K562 (cell line): ENCODE results near the gene LAPTM5. TPM values are rescaled to one million over a fixed set of nuclear protein-coding genes. Genes with fewer than 3 reads are reported as not detected.
A peak's percentile ranks its signal among the peaks of the same experiment; 100 is the strongest.
"Not testable (repeated sequence)": the region's sequence is repeated elsewhere in the genome, so short reads cannot be mapped to it uniquely, and the experiment has no call there.

Experiments used
- ATAC-seq: fragments of 200-7000 bp; cut with Tn5 transposase; 3 replicates; pipeline ENCODE4 v1.9.1; 2020; ENCODE audit warnings: moderate library complexity
- BruUV-seq: library from RNA; stranded (reverse); fragments of 400-500 nt; replicated peaks from 2 replicates; lab custom pipeline; 2021; lab: Mats Ljungman, UMichigan
- CTCF ChIA-PET: fragments of 300-600 bp; formaldehyde crosslinking; extraction: SDS; loops from one replicate; lab custom pipeline; 2021; ENCODE audit warnings: low intra/inter-chr PET ratio; lab: Yijun Ruan, JAX
- POLR2A ChIA-PET: fragments of 300-600, 350-650 bp; sonication (Branson Sonifier 250); formaldehyde crosslinking; extraction: SDS; loops from one replicate; lab custom pipeline; 2021; ENCODE audit warnings: antibody characterized with exemption, inconsistent platforms; lab: Yijun Ruan, JAX
- DNase-seq, 4 experiments: peaks; one replicate each; pipeline versions ENCODE4 v3.0.0 to v3.0.0-alpha.2; 2011 to 2018; ENCODE audit warnings: low spot score in 3 of 4, mixed read lengths in 3 of 4; ENCODE audit errors: extremely low read depth in 1 of 4
- FAIRE-seq: peaks from 2 replicates; lab custom pipeline; 2011; peaks lifted over from hg19 to GRCh38; lab: Jason Lieb, UNC
- H2AFZ ChIP-seq: 2 replicates; pipeline ENCODE4 v1.6.0; 2011; ENCODE audit warnings: low read depth, low read length, control low read depth, inconsistent platforms
- H3K27ac ChIP-seq: fragments of 200-600 bp; 3 replicates; pipeline ENCODE4 v1.8.0; 2011; ENCODE audit warnings: low read depth, mild to moderate bottlenecking, control low read depth, inconsistent platforms, low read length, moderate library complexity, mixed read lengths; ENCODE audit errors: extremely low read depth
- H3K27me3 ChIP-seq, 2 experiments: fragments of 300-600 bp in 1 of 2; 2 replicates in 1 of 2; 3 replicates in 1 of 2; pipeline versions ENCODE4 v1.6.0 to v1.8.0; 2011; ENCODE audit warnings: inconsistent platforms in 2 of 2, low read length in 2 of 2, mild to moderate bottlenecking in 1 of 2, mixed read lengths in 1 of 2, moderate library complexity in 1 of 2; ENCODE audit not compliant: control insufficient read depth in 2 of 2, insufficient read depth in 2 of 2
- H3K36me3 ChIP-seq: fragments of 300-600 bp; 3 replicates; pipeline ENCODE4 v1.8.0; 2011; ENCODE audit warnings: mild to moderate bottlenecking, low read length, inconsistent platforms; ENCODE audit not compliant: control insufficient read depth, insufficient read depth
- H3K4me1 ChIP-seq, 2 experiments: fragments of 200-600 bp in 1 of 2; replicated peaks in 1 of 2; 2 replicates in 1 of 2; 3 replicates in 1 of 2; pipeline versions ENCODE4 v1.5.1 to v1.8.0; 2011; ENCODE audit warnings: inconsistent platforms in 2 of 2, low read length in 2 of 2, mild to moderate bottlenecking in 1 of 2, mixed read lengths in 1 of 2, moderate library complexity in 1 of 2; ENCODE audit not compliant: control insufficient read depth in 2 of 2, insufficient read depth in 2 of 2
- H3K4me2 ChIP-seq: 2 replicates; pipeline ENCODE4 v1.6.1; 2011; ENCODE audit warnings: low read length, control low read depth, inconsistent platforms, mixed read lengths; ENCODE audit not compliant: insufficient read depth
- H3K4me3 ChIP-seq: fragments of 200-600 bp; sonication (generic), shearing (Covaris generic); 2 replicates; pipeline ENCODE4 v1.5.1; 2016; ENCODE audit warnings: control low read depth, inconsistent platforms
- H3K79me2 ChIP-seq: fragments of 200-600 bp; 3 replicates; pipeline ENCODE4 v1.8.0; 2011; ENCODE audit warnings: low read length, inconsistent platforms; ENCODE audit not compliant: control insufficient read depth, insufficient read depth
- H3K9ac ChIP-seq, 2 experiments: 2 replicates each; pipeline versions ENCODE4 v1.6.0 to v1.6.1; 2011; ENCODE audit warnings: low read depth in 2 of 2, low read length in 2 of 2, control low read depth in 1 of 2, inconsistent platforms in 1 of 2, mild to moderate bottlenecking in 1 of 2, mixed read lengths in 1 of 2; ENCODE audit not compliant: insufficient read depth in 1 of 2
- H3K9me1 ChIP-seq: one replicate; pipeline ENCODE4 v1.6.0; 2011; ENCODE audit warnings: inconsistent platforms, mild to moderate bottlenecking, low read length, moderate library complexity; ENCODE audit not compliant: control insufficient read depth, insufficient read depth
- H3K9me3 ChIP-seq: replicated peaks from 2 replicates; pipeline ENCODE4 v1.5.1; 2011; ENCODE audit warnings: low read depth, low read length, inconsistent platforms; ENCODE audit not compliant: control insufficient read depth, insufficient read depth
- H4K20me1 ChIP-seq: replicated peaks from 2 replicates; pipeline ENCODE4 v1.6.1; 2011; ENCODE audit warnings: low read length, inconsistent platforms, mixed read lengths; ENCODE audit not compliant: control insufficient read depth, insufficient read depth
- HNRNPLL ChIP-seq: fragments of 200-400 bp; formaldehyde crosslinking; IDR thresholded peaks from 2 replicates; pipeline ENCODE4 v1.6.1; 2017; ENCODE audit warnings: low read length, low read depth, mild to moderate bottlenecking; ENCODE audit not compliant: poor library complexity, severe bottlenecking
- MLLT1 ChIP-seq, 2 experiments: fragments of 450-650 bp; IDR thresholded peaks; 2 replicates each; pipeline ENCODE4 v1.6.1; 2016
- ZNF384 ChIP-seq: IDR thresholded peaks from 2 replicates; pipeline ENCODE4 v1.6.1; 2012; ENCODE audit warnings: low read depth, low read length, improper control_type of control experiment
- WGBS: fragments of 100-300 bp; shearing (Covaris generic); methylation state at CpG from one replicate; pipeline ENCODE4 v1.1.6; 2016; ENCODE audit warnings: low coverage, mixed read lengths; ENCODE audit not compliant: insufficient coverage; ENCODE audit errors: missing lambda C conversion rate; 5-methylcytosine and 5-hydroxymethylcytosine counted together
- in situ Hi-C: fragments of 300-500 bp; cut with MboI; formaldehyde crosslinking; loops from 4 replicates; pipeline ENCODE4 v1.15.0; 2018; ENCODE audit warnings: inconsistent platforms, mixed read lengths
- intact Hi-C: fragments of 100-400 bp; cut with micrococcal nuclease; formaldehyde crosslinking; loops from 2 replicates; pipeline ENCODE4 v1.14.2; 2022
- polyA plus RNA-seq, 8 experiments: library from polyadenylated mRNA; depleted of rRNA in 4 of 8; stranded (reverse) in 5 of 8; unstranded in 3 of 8; fragments of >200 nt; fragmentation: Nextera tagmentation in 2 of 8; fragmentation: Illumina TruSeq in 1 of 8; extraction: Ambion mirVana in 2 of 8; extraction: Trizol in 1 of 8; gene quantifications; 2 replicates each; pipeline versions ENCODE4 v1.2.1 to v1.2.3, GENCODE V29; 2011 to 2014; ENCODE audit warnings: inconsistent platforms in 1 of 8, missing spikeins in 1 of 8
- total RNA-seq, 7 experiments: library from RNA; depleted of rRNA in 6 of 7; stranded (reverse); fragments of >200 nt in 6 of 7; fragmentation: Illumina TruSeq in 2 of 7; extraction: Trizol in 2 of 7; gene quantifications; 2 replicates each; pipeline versions ENCODE4 v1.2.1 to v1.2.3, GENCODE V29; 2011 to 2021; ENCODE audit warnings: low replicate concordance in 1 of 7

Gene LAPTM5
- total and polyA plus RNA-seq, 9 of the 15 experiments (the other 6 are each of a cell fraction or from before 2014, with no cell fraction given) = 2.4 to 47.3 (median 20.3) TPM

- 0 out of 4 replicates have a peak, but pooled peaks of 1 of the 2 experiments have one; percentile 40 for TF ChIP-seq MLLT1 (IDR thresholded peaks at IDR 0.05)
- TF ChIP-seq HNRNPLL = no peak
These were observed 33.5 kb upstream of the LAPTM5 start (continued) for GRCh38 chr1:30790850-30791778.

- H3K36me3 ChIP-seq, intact Hi-C loops, H3K79me2 ChIP-seq, H3K27ac ChIP-seq, H4K20me1 ChIP-seq, H2AFZ ChIP-seq, H3K9ac ChIP-seq, FAIRE-seq, CTCF ChIA-PET, H3K9me3 ChIP-seq, H3K9me1 ChIP-seq, H3K27me3 ChIP-seq, BruUV-seq, in situ Hi-C loops, DNase-seq, ATAC-seq, H3K4me2 ChIP-seq, H3K4me3 ChIP-seq: not testable (repeated sequence)
- 26% methylated on average over 5 of the region's 5 CpGs for WGBS
- peaks cover 0 to 21% of the 10 kb centered on the region in 2 experiments; a peak in 3 of 5 replicates for H3K4me1 ChIP-seq
- TF ChIP-seq ZNF384 = peak; percentile 56; the same call in 1 of the 2 replicates
- POLR2A ChIA-PET = interaction anchor here (0.6 kb wide), 2 partner anchors 10 to 125 kb away, joined by 3 read pairs; no protein-coding TSS in a partner anchor
These were observed 32.6 kb upstream of the LAPTM5 start for GRCh38 chr1:30790256-30790525.
